ENCODE data around the gene LSM14A. TPM values are rescaled to one million over a fixed set of nuclear protein-coding genes. Genes with fewer than 3 reads are reported as not detected.
A peak's percentile ranks its signal among the peaks of the same experiment; 100 is the strongest.

LSM14A gene
- total and polyA plus RNA-seq, 2 of the 13 experiments (the other 11 are each of a cell fraction or from before 2014, with no cell fraction given): 77.0 to 83.6 TPM

DNA sequence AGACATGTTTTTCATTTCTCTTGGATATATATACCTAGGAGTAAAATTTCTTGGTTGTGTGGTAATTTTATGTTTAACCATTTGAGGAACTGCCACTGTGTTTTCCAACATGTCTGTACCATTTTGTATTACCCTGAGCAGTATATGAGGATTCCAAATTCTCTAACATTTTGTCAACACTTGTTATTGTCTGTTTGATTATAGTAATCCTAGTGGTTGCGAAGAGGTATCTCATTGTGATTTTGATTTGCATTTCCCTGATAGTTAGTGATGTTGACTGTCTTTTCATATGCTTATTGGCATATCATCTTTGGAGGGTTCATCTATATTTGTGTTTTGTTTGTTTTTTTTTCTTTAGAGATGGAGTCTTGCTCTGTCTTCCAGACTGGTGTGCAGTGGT, 103.4 kb downstream of the LSM14A start:
- peaks cover 2 to 4% of the 10 kb centered on the region in 2 experiments; a peak in 1 of 5 replicates for H3K36me3 ChIP-seq (replicated peaks in 1 of 2; ENCODE audit: control insufficient read depth in 1 of 2, insufficient read depth in 2 of 2, low read length in 2 of 2)
- CTCF ChIA-PET (ENCODE audit: low intra/inter-chr PET ratio, low total read pairs): no interaction called here
- no peaks in the 10 kb centered on the region; the same call in none of the 2 replicates for H4K20me1 ChIP-seq (ENCODE audit: insufficient read depth, low read length)
- no peak overlapping the region for H3K4me2 ChIP-seq (ENCODE audit: low read depth, low read length)
- no peak for DNase-seq (ENCODE audit: low spot score)
- H3K4me3 ChIP-seq (replicated peaks in 1 of 3; ENCODE audit: insufficient read depth in 1 of 3, low read depth in 2 of 3, low read length in 3 of 3): no peak overlapping the region
- no peaks in the 10 kb centered on the region for H3K27me3 ChIP-seq (ENCODE audit: control insufficient read depth in 1 of 2, insufficient read depth in 2 of 2, low read length in 2 of 2)
- in situ Hi-C loops (cut with HindIII; ENCODE audit: extremely low pct_ligation_motif_present, low pct_unique_long_range_greater_than_20kb) (no loop called here), intact Hi-C loops (cut with micrococcal nuclease; ENCODE audit: unreplicated experiment) (no loop called here)
- H2AFZ ChIP-seq (ENCODE audit: low read length): no peak overlapping the region
- no peak for ATAC-seq
- POLR2A ChIA-PET: no interaction called here
- H3K79me2 ChIP-seq (ENCODE audit: insufficient read depth, low read length): peaks cover 41% of the 10 kb centered on the region
- H3K9me3 ChIP-seq (ENCODE audit: low read length): no peaks in the 10 kb centered on the region
- no peak for FAIRE-seq
- H3K4me1 ChIP-seq (ENCODE audit: insufficient read depth, low read length): peaks cover 31% of the 10 kb centered on the region
- peak overlapping the region; percentile 16 for H3K27ac ChIP-seq (ENCODE audit: extremely low read length, insufficient read depth, low read length)
- BruUV-seq (replicated peaks): no TSS peak
- WGBS (ENCODE audit: low lambda C conversion rate): 100% methylated on average over 1 of the region's 1 CpG
- H3K9ac ChIP-seq (ENCODE audit: insufficient read depth, low read depth, low read length): no peak overlapping the region
- no peak for TF ChIP-seq UBTF (CRISPR knock-in tag; IDR thresholded peaks at IDR 0.05)
- TF ChIP-seq ZNF7 (CRISPR knock-in tag; IDR thresholded peaks at IDR 0.05): peak; percentile 75

GRCh38 chr19:34276614-34277013, 104.3 kb downstream of the LSM14A start:
- 88% methylated on average over 4 of the region's 4 CpGs for WGBS (ENCODE audit: low lambda C conversion rate)
- POLR2A ChIA-PET: no interaction called here
- DNase-seq (ENCODE audit: low spot score): no peak
- CTCF ChIA-PET (ENCODE audit: low intra/inter-chr PET ratio, low total read pairs): no interaction called here
- H3K36me3 ChIP-seq (replicated peaks in 1 of 2; ENCODE audit: control insufficient read depth in 1 of 2, insufficient read depth in 2 of 2, low read length in 2 of 2): peaks cover 2 to 4% of the 10 kb centered on the region in 2 experiments; a peak in 1 of 5 replicates
- H4K20me1 ChIP-seq (ENCODE audit: insufficient read depth, low read length): no peaks in the 10 kb centered on the region; the same call in none of the 2 replicates
- no TSS peak for BruUV-seq (replicated peaks)
- H3K9ac ChIP-seq (ENCODE audit: insufficient read depth, low read depth, low read length): no peak overlapping the region
- no peak overlapping the region for H2AFZ ChIP-seq (ENCODE audit: low read length)
- no peaks in the 10 kb centered on the region for H3K27me3 ChIP-seq (ENCODE audit: control insufficient read depth in 1 of 2, insufficient read depth in 2 of 2, low read length in 2 of 2)
- no peaks in the 10 kb centered on the region for H3K9me3 ChIP-seq (ENCODE audit: low read length)
- ATAC-seq: no peak
- intact Hi-C loops (cut with micrococcal nuclease; ENCODE audit: unreplicated experiment): no loop called here
- in situ Hi-C loops (cut with HindIII; ENCODE audit: extremely low pct_ligation_motif_present, low pct_unique_long_range_greater_than_20kb): no loop called here
- H3K4me1 ChIP-seq (ENCODE audit: insufficient read depth, low read length): peaks cover 31% of the 10 kb centered on the region
- H3K4me3 ChIP-seq (replicated peaks in 1 of 3; ENCODE audit: insufficient read depth in 1 of 3, low read depth in 2 of 3, low read length in 3 of 3): no peak overlapping the region
- no peak overlapping the region for H3K4me2 ChIP-seq (ENCODE audit: low read depth, low read length)
- no peak overlapping the region for H3K27ac ChIP-seq (ENCODE audit: extremely low read length, insufficient read depth, low read length)
- TF ChIP-seq, protein P1, sequence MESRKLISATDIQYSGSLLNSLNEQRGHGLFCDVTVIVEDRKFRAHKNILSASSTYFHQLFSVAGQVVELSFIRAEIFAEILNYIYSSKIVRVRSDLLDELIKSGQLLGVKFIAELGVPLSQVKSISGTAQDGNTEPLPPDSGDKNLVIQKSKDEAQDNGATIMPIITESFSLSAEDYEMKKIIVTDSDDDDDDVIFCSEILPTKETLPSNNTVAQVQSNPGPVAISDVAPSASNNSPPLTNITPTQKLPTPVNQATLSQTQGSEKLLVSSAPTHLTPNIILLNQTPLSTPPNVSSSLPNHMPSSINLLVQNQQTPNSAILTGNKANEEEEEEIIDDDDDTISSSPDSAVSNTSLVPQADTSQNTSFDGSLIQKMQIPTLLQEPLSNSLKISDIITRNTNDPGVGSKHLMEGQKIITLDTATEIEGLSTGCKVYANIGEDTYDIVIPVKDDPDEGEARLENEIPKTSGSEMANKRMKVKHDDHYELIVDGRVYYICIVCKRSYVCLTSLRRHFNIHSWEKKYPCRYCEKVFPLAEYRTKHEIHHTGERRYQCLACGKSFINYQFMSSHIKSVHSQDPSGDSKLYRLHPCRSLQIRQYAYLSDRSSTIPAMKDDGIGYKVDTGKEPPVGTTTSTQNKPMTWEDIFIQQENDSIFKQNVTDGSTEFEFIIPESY (CRISPR knock-in tag; IDR thresholded peaks at IDR 0.05): peak; percentile 79
- TF ChIP-seq ZNF207 (IDR thresholded peaks at IDR 0.05; ENCODE audit: borderline replicate concordance): no peak
- TF ChIP-seq UBTF (CRISPR knock-in tag; IDR thresholded peaks at IDR 0.05): no peak
- FAIRE-seq: no peak
- H3K79me2 ChIP-seq (ENCODE audit: insufficient read depth, low read length): peaks cover 41% of the 10 kb centered on the region
